RWPE2 (cell line): ENCODE data around the gene TM4SF1.

ENCODE experiments used
- ATAC-seq: fragments of 200-7000 bp; cut with Tn5 transposase; 3 replicates; pipeline ENCODE4 v1.9.1; 2021; ENCODE audit warnings: low read depth
- DNase-seq: peaks from one replicate; pipeline ENCODE4 v3.0.0-alpha.2; 2020; ENCODE audit warnings: low spot score
- H3K27ac ChIP-seq: fragments of 450-650 bp; 2 replicates; pipeline ENCODE4 v1.5.1; 2017; ENCODE audit warnings: mild to moderate bottlenecking; ENCODE audit not compliant: poor library complexity, severe bottlenecking
- H3K27me3 ChIP-seq: fragments of 250-450 bp; sonication (Bioruptor Pico); 2 replicates; pipeline ENCODE4 v1.5.1; 2021; ENCODE audit warnings: mild to moderate bottlenecking, moderate library complexity; ENCODE audit not compliant: insufficient read depth, poor library complexity, severe bottlenecking
- H3K36me3 ChIP-seq: fragments of 250-450 bp; sonication (Bioruptor Pico); 2 replicates; pipeline ENCODE4 v1.5.1; 2020; ENCODE audit warnings: low read depth, mild to moderate bottlenecking, moderate library complexity
- H3K4me1 ChIP-seq: fragments of 250-450 bp; sonication (Bioruptor Pico); 2 replicates; pipeline ENCODE4 v1.5.1; 2021; ENCODE audit warnings: mild to moderate bottlenecking, moderate library complexity; ENCODE audit not compliant: insufficient read depth, poor library complexity, severe bottlenecking
- H3K4me3 ChIP-seq: fragments of 250-450 bp; sonication (Bioruptor Pico); 2 replicates; pipeline ENCODE4 v1.5.1; 2021; ENCODE audit warnings: mild to moderate bottlenecking, moderate library complexity; ENCODE audit not compliant: severe bottlenecking
- H3K9me3 ChIP-seq: fragments of 250-450 bp; sonication (Bioruptor Pico); 2 replicates; pipeline ENCODE4 v1.5.1; 2021; ENCODE audit warnings: mild to moderate bottlenecking, moderate library complexity; ENCODE audit not compliant: severe bottlenecking
- TF ChIP-seq, protein P1 (sequence below): fragments of 450-650 bp; IDR thresholded peaks from one replicate; pipeline ENCODE4 v1.5.1; 2017; ENCODE audit warnings: mild to moderate bottlenecking, moderate library complexity; ENCODE audit not compliant: poor library complexity, severe bottlenecking

The TM4SF1 gene

GRCh38 chr3:149362366-149362765 lies 15.1 kb downstream of the TM4SF1 start:
- H3K4me3 ChIP-seq: no peak overlapping the region
- TF ChIP-seq, protein P1, sequence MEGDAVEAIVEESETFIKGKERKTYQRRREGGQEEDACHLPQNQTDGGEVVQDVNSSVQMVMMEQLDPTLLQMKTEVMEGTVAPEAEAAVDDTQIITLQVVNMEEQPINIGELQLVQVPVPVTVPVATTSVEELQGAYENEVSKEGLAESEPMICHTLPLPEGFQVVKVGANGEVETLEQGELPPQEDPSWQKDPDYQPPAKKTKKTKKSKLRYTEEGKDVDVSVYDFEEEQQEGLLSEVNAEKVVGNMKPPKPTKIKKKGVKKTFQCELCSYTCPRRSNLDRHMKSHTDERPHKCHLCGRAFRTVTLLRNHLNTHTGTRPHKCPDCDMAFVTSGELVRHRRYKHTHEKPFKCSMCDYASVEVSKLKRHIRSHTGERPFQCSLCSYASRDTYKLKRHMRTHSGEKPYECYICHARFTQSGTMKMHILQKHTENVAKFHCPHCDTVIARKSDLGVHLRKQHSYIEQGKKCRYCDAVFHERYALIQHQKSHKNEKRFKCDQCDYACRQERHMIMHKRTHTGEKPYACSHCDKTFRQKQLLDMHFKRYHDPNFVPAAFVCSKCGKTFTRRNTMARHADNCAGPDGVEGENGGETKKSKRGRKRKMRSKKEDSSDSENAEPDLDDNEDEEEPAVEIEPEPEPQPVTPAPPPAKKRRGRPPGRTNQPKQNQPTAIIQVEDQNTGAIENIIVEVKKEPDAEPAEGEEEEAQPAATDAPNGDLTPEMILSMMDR: no peak
- no peak overlapping the region for H3K27ac ChIP-seq
- no peak for ATAC-seq
- no peak for DNase-seq
- H3K4me1 ChIP-seq: peaks cover 22% of the 10 kb centered on the region
- no peaks in the 10 kb centered on the region for H3K27me3 ChIP-seq
- H3K9me3 ChIP-seq: no peaks in the 10 kb centered on the region
- H3K36me3 ChIP-seq: no peaks in the 10 kb centered on the region

GRCh38 chr3:149356630-149357029 lies 20.8 kb downstream of the TM4SF1 start:
- DNase-seq (no peak), ATAC-seq (no peak)
- Histone ChIP-seq H3K9me3 (no peaks in the 10 kb centered on the region), H3K36me3 (no peaks in the 10 kb centered on the region), H3K27me3 (no peaks in the 10 kb centered on the region), H3K4me1 (no peaks in the 10 kb centered on the region), H3K27ac (no peak overlapping the region), H3K4me3 (no peak overlapping the region)
- TF ChIP-seq, protein P1: no peak

GRCh38 chr3:149356044-149356592 lies 21.3 kb downstream of the TM4SF1 start:
- DNase-seq (no peak), ATAC-seq (no peak)
- Histone ChIP-seq H3K36me3 (no peaks in the 10 kb centered on the region), H3K4me1 (no peaks in the 10 kb centered on the region), H3K4me3 (no peak overlapping the region), H3K9me3 (no peaks in the 10 kb centered on the region), H3K27ac (no peak overlapping the region), H3K27me3 (no peaks in the 10 kb centered on the region)
- TF ChIP-seq, protein P1: no peak

- no peaks in the 10 kb centered on the region for H3K36me3 ChIP-seq
Observed at GRCh38 chr3:149353581-149354184, 23.8 kb downstream of the TM4SF1 start.

DNA sequence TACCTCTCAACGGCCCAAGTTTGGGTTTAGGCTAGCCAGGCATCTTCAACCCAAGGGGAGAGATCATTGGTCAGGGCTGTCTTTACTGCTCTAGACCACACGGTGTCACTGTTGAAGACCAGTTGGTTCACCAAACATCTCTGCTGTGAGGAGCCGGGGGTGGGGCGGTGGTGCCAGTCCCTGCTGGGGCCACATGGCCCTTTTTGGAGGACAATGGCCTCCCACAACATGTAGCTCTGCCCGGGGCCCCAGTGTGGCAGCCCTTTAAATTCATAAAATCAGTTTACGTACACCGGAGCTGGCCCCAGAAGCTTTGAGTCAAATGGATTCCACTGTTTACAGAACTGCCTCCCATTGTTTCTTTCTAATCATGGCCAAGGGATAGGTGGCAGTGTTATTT lies 24.9 kb downstream of the TM4SF1 start:
- Histone ChIP-seq H3K27ac (no peak overlapping the region), H3K9me3 (no peaks in the 10 kb centered on the region), H3K36me3 (no peaks in the 10 kb centered on the region), H3K27me3 (no peaks in the 10 kb centered on the region), H3K4me1 (no peaks in the 10 kb centered on the region), H3K4me3 (no peak overlapping the region)
- TF ChIP-seq, protein P1: peak; percentile 84
- DNase-seq (peak; percentile 67), ATAC-seq (peak; percentile 89)

More at GRCh38 chr3:149353581-149354184, 23.8 kb downstream of the TM4SF1 start:
- Histone ChIP-seq H3K27ac (no peak overlapping the region), H3K9me3 (no peaks in the 10 kb centered on the region), H3K4me3 (no peak overlapping the region), H3K27me3 (no peaks in the 10 kb centered on the region), H3K4me1 (no peaks in the 10 kb centered on the region)
- ATAC-seq: no peak
- DNase-seq: no peak
- TF ChIP-seq, protein P1: no peak
